Omental fat pad (tissue), 4 donors: ENCODE measurements around the gene TRAF5. TPM values are rescaled to one million over a fixed set of nuclear protein-coding genes. Genes with fewer than 3 reads are reported as not detected.

Source experiments
- ATAC-seq: fragments of 150-250 bp; one replicate; pipeline ENCODE4 v1.9.1; 2016; ENCODE audit warnings: mild to moderate bottlenecking, moderate library complexity; ENCODE audit not compliant: low FRiP score
- DNase-seq: peaks from one replicate; pipeline ENCODE4 v3.0.0-alpha.2; 2019; ENCODE audit warnings: low spot score
- total RNA-seq, 4 donors: library from RNA; depleted of rRNA; stranded (reverse); fragments of >200 nt; gene quantifications; one replicate each; pipeline ENCODE4 v1.1.0, GENCODE V29; 2016
- TF ChIP-seq, protein P1 (sequence below), 3 donors: fragments of 450-650 bp; IDR thresholded peaks; one replicate each; pipeline ENCODE4 v1.5.1; 2016 to 2017; ENCODE audit warnings: antibody characterized with exemption in 3 of 3, mild to moderate bottlenecking in 3 of 3, moderate library complexity in 2 of 3

The TRAF5 gene
- total RNA-seq, 4 donors from 2014 or later: 14.8 to 24.5 (median 18.7) TPM

- ATAC-seq: no peak
- no peak for DNase-seq
- TF ChIP-seq, protein P1, sequence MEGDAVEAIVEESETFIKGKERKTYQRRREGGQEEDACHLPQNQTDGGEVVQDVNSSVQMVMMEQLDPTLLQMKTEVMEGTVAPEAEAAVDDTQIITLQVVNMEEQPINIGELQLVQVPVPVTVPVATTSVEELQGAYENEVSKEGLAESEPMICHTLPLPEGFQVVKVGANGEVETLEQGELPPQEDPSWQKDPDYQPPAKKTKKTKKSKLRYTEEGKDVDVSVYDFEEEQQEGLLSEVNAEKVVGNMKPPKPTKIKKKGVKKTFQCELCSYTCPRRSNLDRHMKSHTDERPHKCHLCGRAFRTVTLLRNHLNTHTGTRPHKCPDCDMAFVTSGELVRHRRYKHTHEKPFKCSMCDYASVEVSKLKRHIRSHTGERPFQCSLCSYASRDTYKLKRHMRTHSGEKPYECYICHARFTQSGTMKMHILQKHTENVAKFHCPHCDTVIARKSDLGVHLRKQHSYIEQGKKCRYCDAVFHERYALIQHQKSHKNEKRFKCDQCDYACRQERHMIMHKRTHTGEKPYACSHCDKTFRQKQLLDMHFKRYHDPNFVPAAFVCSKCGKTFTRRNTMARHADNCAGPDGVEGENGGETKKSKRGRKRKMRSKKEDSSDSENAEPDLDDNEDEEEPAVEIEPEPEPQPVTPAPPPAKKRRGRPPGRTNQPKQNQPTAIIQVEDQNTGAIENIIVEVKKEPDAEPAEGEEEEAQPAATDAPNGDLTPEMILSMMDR (IDR thresholded peaks at IDR 0.05): no peak
These were observed 11.6 kb downstream of the TRAF5 start for GRCh38 chr1:211338224-211338620.

GRCh38 chr1:211339631-211340041 lies 13.0 kb downstream of the TRAF5 start:
- no peak for ATAC-seq
- TF ChIP-seq, protein P1 (IDR thresholded peaks at IDR 0.05): no peak
- DNase-seq: no peak

GRCh38 chr1:211340622-211341507 lies 14.2 kb downstream of the TRAF5 start:
- TF ChIP-seq, protein P1 (IDR thresholded peaks at IDR 0.05): no peak
- ATAC-seq (no peak), DNase-seq (no peak)

- TF ChIP-seq, protein P1 (IDR thresholded peaks at IDR 0.05): no peak
- ATAC-seq (no peak), DNase-seq (no peak)
These were observed 15.4 kb downstream of the TRAF5 start for GRCh38 chr1:211341999-211342398.

DNA sequence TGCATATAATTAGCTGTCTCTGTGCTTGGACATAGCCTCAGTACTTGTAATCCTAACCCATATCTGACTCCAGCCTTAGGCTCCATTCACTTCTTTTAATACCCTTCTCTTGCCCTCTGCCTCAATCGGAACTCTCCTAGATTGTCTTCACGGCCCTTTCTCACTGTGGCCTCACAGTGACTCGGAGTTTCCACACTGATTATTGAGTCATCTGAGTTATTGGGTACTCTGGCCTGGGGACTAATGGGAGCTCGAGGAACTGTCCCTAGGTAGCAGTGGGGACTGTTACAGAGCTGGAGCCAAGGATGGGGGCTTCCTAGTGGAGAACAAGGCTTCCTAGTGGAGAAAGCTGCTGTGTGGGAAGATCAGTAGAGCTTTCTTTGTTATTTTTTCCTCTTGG lies 17.0 kb downstream of the TRAF5 start:
- TF ChIP-seq, protein P1 (IDR thresholded peaks at IDR 0.05): no peak
- DNase-seq (no peak), ATAC-seq (no peak)

- ATAC-seq (no peak), DNase-seq (no peak)
- TF ChIP-seq, protein P1 (IDR thresholded peaks at IDR 0.05): no peak
These were observed 17.6 kb downstream of the TRAF5 start for GRCh38 chr1:211344152-211344618.

DNA sequence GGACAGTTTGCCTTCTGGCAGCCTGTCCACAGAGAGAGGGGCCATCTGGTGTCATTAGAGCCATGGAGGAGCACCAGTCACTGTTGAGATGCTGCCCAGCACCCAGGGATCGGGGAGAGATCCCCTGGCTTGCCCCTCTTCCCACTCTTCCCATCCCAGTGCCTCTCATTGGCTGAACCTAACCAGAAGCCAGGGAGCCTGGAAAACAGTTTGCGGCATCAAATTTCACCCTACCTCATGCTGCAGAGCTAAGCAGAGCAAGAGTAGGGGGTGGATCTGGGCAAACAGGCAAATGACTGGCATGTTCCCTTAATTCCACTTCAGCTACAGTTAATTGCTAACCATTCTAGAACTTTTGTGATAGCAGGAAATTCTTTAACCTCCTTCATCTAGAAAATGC lies 19.1 kb downstream of the TRAF5 start:
- DNase-seq (no peak), ATAC-seq (no peak)
- TF ChIP-seq, protein P1 (IDR thresholded peaks at IDR 0.05): no peak
